GM18498 (cell line): ENCODE results near the gene SLC35E3.
"Not testable (repeated sequence)": the region's sequence is repeated elsewhere in the genome, so short reads cannot be mapped to it uniquely, and the experiment has no call there.

ENCODE experiments used
- ATAC-seq: cut with Tn5 transposase; IDR thresholded peaks from one replicate; pipeline ENCODE4 v1.9.1; 2021; ENCODE audit warnings: mild to moderate bottlenecking, moderate library complexity; ENCODE audit not compliant: unreplicated experiment

The SLC35E3 gene

DNA sequence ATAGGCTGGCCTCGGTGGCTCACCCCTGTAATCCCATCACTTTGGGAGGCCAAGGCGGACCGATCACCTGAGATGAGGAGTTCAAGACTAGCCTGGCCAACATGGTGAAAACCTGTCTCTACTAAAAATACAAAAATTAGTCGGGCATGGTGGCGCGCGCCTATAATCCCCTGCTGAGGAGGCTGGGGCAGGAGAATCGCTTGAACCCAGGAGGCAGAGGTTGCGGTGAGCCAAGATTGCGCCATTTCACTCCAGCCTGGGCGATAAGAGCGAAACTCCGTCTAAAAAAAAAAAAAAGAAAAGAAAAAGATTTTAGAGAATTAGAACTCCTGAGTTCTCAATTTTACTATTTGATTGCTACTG lies 64.0 kb downstream of the SLC35E3 start:
- not testable (repeated sequence) for ATAC-seq

DNA sequence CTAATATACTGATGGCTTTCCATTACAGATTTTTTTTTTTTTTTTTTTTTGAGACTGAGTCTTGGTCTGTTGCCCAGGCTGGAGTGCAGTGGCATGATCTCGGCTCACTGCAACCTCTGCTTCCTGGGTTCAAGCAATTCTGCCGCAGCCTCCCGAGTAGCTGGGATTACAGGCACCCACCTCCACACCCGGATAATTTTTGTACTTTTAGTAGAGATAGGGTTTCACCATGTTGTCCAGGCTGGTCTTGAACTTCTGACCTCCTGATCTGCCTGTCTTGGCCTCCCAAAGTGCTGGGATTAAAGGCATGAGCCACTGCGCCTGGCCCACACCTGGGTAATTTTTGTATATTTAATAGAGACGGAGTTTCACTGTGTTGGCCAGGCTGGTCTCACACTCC lies 65.6 kb downstream of the SLC35E3 start:
- ATAC-seq: not testable (repeated sequence)

DNA sequence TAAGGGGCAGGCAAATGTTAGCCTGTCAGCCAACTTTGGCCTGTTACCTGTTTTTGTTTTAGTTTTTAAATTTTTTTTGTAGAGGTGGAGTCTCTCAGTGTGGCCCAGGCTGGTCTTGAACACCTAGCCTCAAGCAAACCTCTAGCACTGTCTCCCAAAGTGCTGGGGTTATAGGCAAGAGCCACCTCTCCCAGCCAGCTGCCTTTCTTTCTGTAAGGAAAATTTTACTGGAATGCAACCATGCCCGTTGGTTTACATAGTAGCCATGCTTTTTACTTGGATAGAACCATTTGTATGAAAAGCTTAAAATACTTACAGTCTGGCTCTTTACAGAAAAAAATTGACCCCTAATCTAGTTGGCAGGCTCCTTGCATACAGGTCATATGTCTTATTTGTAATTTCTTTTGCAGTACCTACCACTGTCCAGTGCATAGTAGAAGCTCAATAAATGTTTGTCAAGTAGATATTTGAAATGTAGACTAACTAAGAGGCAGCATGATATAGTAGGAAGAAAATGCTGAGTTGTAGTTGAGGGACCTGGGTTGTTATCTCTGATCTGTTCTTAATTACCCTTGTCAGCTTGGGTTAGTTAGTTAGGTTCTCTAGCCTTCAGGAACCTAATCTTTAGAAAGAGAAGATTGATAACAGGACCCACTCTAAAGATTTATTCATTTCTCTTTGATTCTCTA lies 66.7 kb downstream of the SLC35E3 start:
- no peak for ATAC-seq

DNA sequence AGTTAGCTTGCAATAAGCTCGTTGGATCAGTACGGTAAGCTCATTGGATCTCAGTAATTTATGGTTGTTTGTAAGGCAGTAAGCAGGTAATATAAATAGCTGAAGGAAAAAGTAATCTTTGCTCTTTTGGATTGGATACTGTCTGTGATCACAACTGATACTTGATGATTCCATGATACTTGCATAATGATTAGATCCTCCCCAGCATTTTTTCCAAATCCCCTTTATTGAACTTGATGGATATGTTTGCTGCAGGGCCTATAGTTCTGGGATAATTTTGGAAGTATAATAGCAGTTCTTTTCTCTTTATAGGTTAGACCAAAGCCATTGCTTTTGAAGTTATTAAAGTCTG lies 67.2 kb downstream of the SLC35E3 start:
- ATAC-seq: no peak

DNA sequence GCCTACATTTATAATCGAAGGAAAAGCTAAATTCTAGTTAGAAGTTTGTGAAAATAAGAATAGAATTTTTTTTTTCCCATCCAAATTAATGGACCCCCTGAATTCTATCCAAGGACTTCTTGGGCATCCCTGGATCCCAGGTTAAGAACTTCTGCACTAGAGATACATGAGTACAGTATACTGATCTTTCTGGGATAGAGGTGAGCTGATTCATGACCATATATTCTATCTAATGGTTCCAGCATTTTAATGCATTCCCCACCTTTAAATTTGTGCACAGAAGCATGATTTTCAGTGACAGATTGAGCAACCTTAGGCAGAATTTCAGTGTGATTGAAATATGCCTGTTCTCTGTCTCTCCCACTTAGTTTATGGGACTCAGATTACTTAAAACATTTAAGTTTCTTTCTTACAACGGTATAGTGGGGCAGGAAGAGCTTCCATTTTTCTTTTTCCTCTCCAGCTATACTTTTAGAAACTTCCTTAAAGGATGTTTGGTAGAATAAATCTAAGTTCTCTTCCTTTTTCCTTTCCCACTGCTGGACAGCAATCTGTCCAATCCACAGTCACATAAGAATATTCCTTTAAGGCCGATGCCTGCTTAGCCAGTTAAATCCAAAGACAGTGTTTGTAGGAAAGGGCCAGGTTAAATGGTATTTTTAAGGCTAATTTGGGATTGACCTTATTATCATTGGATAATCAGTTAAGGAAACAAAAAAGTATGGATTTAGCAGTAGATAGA lies 68.7 kb downstream of the SLC35E3 start:
- no peak for ATAC-seq

DNA sequence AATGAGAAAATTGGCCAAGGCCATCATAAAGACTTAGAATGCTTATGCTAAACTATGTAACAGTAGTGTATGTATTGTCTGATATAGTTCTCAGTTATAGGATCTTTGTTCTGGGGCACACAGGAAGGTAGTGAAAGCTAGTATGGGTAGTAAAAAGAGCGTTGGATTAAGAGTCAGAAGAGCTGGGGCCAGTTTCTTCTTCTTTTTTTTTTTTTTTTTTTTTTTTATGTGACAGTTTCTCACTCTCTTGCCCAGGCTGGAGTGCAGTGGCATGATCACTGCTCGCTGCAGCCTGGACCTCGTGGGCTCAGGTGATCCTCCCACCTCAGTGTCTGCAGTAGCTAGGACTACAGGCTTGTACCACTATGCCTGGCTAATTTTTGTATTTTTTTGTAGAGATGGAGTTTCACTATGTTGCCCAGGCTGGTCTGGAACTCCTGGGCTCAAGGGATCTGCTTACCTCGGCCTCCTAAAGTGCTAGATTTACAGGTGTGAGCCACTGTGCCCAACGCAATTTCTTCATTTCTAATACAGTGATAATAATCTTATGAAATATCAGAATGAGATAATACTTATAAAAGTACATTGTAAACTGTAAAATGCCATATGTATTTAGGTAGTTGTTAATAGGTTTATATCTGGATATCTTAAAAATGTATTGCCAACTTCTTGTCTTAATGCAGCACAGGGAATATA lies 69.4 kb downstream of the SLC35E3 start:
- ATAC-seq: no peak

DNA sequence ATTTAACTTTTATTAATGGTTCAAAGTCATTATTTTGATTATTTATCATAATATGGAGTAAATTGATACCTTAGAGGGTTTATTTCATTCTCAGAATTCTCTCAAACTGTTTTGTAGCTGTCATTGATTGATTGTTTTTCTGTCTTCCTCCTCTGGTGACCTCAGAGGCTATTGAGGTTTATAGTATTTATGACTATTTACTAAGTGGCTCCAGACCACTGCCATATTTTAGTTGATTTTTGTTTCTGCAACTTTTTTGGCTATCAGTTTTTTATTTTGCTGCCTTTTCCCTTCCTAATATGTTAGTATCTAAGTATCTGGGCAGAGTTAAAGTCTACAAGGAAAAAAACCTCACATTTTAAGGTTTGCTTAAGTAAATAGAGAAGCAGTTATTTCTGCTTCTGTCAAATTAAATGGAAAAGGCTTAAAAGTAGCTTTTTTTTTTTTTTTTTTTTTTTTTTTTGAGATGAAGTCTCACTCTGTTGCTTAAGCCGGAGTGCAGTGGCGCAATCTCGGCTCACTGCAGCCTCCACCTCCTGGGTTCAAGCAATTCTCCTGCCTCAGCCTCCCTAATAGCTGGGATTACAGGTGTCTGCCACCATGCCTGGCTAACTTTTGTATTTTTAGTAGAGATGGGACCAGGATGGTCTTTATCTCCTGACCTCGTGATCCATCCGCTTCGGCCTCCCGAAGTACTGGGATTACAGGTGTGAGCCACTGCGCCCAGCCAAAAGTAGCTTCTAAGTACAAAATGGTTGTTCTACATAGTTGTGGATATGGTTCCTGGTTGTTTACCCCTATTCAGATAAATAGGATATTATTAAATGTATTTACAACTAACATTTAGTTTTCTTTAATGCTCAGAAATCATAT lies 70.2 kb downstream of the SLC35E3 start:
- no peak for ATAC-seq

DNA sequence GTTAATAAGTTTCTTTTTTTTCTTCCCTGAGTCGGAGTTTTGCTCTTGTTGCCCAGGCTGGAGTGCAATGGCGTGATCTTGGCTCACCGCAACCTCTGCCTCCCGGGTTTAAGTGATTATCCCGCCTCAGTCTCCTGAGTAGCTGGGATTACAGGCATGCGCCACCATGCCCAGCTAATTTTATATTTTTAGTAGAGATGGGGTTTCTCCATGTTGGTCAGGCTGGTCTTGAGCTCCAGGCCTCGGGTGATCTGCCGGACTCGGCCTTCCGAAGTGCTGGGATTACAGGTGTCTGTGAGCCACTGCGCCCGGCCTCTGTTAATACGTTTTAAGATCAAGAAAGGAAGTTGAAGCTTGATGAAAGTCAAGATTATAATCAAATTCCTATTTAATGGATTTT lies 73.5 kb downstream of the SLC35E3 start:
- ATAC-seq: not testable (repeated sequence)

DNA sequence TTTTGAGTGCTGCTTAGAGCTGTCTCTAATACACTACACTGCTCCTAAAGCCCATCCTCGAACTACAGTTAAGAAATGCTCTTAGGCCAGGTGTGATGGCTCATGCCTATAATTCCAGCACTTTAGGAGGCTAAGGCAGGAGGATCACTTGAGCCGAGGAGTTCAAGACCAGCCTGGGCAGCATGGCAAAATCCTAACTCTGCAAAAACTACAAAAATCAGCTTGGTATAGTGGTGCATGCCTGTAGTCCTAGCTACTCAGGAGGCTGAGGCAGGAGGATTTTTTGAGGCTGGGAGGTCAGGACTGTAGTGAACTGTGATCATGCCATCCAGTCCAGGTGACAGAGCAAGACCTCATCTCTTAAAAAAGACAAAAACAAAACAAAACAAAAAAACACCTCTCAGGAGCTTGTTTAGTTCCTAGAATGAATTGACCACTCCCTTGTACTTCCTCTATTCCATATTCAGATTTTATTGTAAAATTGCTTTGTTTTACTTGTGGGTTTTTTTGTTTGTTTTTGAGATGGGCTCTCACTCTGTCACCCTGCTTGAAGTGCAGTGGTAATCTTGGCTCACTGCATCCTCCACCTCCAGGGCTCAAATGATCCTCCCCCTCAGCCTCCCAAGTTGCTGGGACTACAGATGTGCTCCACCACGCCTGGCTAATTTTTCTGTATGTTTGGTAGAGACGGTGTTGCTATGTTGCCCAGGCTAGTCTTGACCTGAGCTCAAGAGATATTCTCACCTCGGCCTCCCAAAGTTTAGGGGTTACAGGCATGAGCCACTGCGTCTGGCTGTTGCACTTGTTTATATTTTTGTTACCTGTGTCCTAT lies 75.6 kb downstream of the SLC35E3 start:
- no peak for ATAC-seq

DNA sequence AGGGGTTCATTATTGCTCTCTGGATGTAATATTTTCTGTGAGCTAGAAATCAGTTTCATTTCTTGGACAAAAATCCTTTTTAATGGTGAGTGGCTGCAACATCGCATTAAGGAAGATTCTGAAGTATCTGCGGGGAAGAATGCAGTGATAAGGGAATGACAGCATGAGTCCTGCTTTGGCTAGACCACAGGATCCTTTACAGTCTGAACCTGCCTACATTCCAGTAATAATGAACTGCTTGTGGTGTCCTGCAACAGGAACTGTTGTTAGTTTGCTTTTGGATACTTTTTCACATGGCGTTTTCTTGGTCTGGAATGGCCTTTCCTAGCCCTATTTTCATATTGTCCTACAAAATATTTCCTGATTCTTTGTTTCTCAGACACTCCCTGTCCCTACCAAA lies 77.7 kb downstream of the SLC35E3 start:
- no peak for ATAC-seq

DNA sequence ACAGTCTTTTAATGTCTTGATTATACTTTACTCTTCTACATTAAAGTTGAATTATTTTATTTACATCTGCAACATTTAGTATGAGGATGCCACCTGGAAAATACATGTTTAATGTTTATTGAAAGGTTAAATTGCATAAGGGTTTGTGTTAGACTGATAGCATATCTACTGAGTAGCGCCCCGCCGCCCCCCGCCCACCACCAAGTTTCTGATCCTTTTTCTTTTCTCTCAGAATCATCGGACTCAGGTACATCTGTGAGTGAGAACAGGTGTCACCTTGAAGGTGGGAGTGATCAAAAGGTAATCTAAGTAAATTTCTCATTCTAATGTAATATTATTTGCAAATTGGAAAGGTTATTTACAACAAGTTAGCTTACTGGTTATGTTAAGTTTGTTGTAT lies 78.2 kb downstream of the SLC35E3 start:
- no peak for ATAC-seq

DNA sequence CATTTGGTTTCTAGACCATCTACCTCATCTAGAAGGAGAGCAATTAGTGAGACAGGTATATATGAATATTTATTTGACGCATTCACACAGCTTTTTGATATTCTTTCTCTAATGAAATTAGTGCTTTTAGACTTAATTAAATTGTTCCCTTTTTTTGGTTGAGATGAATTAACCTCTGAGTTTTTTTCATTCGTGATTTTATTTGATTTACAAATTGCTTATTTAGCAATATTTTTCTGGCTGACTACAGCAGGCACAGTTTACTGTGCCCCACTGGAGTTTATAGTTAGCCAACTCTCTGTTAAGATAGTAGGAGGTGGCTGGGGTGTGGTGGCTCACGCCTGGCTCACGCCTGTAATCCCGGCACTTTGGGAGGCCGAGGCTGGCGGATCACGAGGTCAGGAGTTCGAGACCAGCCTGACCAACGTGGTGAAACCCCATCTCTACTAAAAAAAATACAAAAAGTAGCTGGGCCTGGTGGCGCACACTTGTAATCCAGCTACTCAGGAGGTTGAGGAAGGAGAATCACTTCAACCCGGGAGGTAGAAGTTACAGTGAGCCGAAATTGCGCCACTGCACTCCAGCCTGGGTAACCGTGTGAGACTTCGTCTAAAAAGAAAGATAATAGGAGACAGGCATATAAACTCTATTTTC lies 78.7 kb downstream of the SLC35E3 start:
- ATAC-seq: no peak

DNA sequence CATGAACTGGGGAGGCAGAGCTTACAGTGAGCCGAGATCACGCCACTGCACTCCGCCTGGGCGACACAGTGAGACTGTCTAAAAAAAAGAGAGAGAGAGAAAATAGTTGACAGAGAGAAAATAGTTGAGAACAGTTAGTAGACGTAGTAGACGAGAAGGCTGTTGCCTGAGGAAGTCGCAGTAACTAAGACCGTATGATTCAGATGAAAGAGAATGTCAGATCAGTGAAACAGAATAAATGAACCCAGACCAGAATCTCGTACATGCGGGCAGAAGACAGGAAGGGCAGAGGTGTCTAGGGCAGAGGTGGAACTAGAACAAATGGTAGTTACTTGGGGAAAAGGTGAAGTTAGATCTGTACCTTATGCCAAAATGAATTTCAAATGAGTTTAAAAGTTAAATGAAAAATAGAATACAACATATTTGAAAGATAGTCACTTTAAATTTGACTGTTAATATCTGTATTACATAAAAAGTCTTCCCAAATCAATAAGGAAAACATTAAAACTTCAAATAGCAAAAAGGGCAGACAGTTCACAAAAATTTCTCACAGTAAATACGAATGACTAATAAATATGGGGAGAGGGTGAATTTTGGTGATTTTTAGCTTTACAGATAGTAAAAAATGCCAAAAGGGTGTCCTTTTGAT lies 79.7 kb downstream of the SLC35E3 start:
- ATAC-seq: no peak

DNA sequence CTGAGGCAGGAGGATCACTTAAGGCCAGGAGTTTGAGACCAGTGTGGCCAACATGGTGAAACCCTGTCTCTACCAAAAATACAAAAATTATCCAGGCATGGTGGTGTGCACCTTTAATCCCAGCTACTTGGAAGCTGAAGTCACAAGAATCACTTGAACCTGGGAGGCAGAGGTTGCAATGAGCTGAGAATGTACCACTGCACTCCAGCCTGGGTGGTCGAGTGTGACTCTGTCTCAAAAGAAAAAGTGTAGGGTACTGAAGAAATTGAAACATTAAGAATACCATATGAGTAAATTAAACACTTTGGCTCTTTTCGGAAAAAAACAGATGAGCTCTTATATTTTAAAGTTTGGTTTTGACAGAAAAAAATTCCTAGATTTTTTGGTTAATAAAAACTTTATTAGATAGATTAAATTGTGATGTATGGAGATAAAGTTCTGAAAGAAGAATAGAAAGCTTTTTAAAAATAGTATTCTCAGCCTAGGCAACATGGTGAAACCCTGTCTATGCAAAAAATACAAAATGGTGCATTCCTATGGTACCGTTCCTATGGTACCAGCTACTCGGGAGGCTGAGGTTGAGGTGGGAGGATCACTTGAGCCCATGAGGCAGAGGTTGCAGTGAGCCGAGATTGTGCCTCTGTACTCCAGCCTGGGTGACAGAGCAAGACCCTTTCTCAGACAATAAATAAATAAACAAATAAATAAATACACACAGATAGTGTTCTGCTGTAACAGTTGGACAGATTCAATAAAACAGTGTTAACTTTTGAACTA lies 82.1 kb downstream of the SLC35E3 start:
- no peak for ATAC-seq

DNA sequence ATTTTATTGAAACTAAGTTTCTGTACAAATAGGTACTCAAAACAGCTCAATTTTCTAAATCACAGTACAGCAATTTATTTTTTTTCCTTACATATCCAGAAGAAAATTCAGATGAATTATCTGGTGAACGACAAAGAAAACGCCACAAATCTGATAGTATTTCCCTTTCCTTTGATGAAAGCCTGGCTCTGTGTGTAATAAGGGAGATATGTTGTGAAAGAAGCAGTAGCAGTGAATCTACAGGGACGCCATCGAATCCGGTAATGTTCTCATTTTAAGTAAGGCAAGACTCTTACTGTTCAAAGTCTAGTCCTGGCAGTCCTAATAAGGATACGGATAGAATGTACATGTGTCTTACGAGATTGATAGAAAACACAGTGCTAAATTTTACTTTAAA lies 82.7 kb downstream of the SLC35E3 start:
- no peak for ATAC-seq
